HG02678 (cell line): ENCODE results near the gene GOLGA8N.
"Not testable (repeated sequence)": the region's sequence is repeated elsewhere in the genome, so short reads cannot be mapped to it uniquely, and the experiment has no call there.

Experiments used
- ATAC-seq: cut with Tn5 transposase; IDR thresholded peaks from one replicate; pipeline ENCODE4 v1.9.1; 2021; ENCODE audit warnings: mild to moderate bottlenecking, moderate library complexity; ENCODE audit not compliant: unreplicated experiment

GOLGA8N gene

GRCh38 chr15:32593151-32593550, at the start of gene GOLGA8N:
Gene GOLGA8N, plus strand, starts transcription at chr15:32593456.
- not testable (repeated sequence) for ATAC-seq

DNA sequence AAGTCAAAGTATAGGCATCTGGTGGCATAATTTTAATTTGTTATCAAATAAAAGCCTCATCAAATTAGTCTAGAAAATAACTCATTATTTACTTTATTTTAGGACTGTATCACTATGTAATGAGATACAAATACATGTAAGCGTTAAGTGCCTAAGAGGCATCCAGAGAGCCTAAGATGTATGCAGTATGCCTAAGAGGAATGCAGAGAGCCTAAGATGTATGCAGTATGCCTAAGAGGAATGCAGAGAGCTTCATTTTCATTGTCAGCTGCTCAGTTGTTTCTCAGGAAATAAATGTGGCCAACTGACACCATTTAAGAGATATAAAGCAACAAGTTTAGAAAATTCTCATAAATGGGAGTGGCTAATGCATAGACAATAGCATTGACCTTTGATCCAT, 49.8 kb upstream of the GOLGA8N start:
- ATAC-seq = not testable (repeated sequence)

- ATAC-seq = not testable (repeated sequence)
These were observed 48.1 kb upstream of the GOLGA8N start for GRCh38 chr15:32545129-32545528.

GRCh38 chr15:32554587-32554986, 38.7 kb upstream of the GOLGA8N start:
- ATAC-seq = not testable (repeated sequence)

DNA sequence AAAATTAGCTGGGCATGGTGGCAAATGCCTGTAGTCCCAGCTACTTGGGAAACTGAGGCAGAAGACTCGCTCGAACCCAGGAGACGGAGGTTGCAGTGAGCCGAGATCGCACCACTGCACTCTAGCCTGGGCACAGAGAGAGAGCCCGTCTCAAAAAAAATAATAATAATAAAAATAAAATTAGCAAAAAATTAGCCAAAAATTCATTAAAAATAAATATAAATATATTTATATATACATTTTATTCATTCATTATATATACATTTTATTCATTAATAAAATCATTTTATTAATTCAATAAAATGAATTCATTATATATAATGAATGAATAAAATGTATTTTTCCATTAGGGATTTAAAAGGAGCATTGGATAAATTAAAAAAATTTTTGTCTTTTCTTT, 31.1 kb upstream of the GOLGA8N start:
- ATAC-seq = not testable (repeated sequence)

GRCh38 chr15:32568988-32569387, 24.3 kb upstream of the GOLGA8N start:
- not testable (repeated sequence) for ATAC-seq

- ATAC-seq = not testable (repeated sequence)
These were observed 14.8 kb upstream of the GOLGA8N start for GRCh38 chr15:32578482-32578881.

GRCh38 chr15:32585844-32586243, 7.4 kb upstream of the GOLGA8N start:
- ATAC-seq = not testable (repeated sequence)

- not testable (repeated sequence) for ATAC-seq
These were observed 16.3 kb downstream of the GOLGA8N start for GRCh38 chr15:32609518-32609917.

- not testable (repeated sequence) for ATAC-seq
These were observed 17.5 kb downstream of the GOLGA8N start for GRCh38 chr15:32610719-32611118.

DNA sequence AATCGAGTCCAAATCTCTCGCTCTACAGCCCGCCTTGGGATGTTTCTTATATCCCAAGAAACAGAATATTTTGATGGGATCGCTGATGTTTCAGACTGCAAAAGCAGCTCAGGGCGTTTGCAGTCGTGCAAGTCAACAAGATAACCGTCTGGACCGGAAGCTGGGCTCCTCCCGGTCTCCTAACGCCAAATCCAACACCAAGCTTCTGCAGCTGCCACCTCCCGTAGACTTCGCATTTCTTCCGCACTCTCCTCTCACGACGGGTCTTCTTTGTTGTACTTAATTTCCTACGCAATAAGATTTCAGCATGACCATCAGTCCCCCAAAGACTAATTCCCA, 21.4 kb downstream of the GOLGA8N start:
- peak; percentile 16 for ATAC-seq

- ATAC-seq = peak; percentile 72
These were observed 22.0 kb downstream of the GOLGA8N start, which contains the start of gene ARHGAP11A for GRCh38 chr15:32615051-32615870. Gene ARHGAP11A, plus strand, starts transcription at chr15:32615504. Its CDS starts 708 bp downstream, at chr15:32616212.

DNA sequence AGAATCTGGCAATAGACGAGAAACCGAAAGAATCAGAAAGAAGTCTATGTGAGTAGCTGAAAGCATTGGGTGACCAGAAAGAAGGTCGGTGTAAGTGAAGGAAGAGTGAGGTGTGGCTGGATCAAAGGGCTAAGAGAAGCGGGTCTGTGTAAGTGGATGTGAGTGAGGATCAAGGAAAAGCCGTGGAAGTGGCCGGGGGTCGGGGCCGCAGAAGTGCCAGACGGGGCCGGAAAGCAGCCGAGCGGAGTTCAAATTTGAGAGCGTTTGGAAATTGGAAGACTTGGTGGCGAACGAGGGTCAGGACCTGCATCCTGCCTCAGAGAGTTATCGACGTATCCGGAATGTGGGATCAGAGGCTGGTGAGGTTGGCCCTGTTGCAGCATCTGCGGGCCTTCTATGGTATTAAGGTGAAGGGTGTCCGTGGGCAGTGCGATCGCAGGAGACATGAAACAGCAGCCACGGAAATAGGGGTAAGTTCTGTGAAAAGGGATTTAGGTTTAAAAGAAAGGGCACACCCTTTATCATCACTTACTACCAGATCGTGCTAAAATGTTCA, 22.7 kb downstream of the GOLGA8N start:
- ATAC-seq = peak; percentile 11

- ATAC-seq = no peak
These were observed 43.2 kb downstream of the GOLGA8N start for GRCh38 chr15:32636410-32636809.

DNA sequence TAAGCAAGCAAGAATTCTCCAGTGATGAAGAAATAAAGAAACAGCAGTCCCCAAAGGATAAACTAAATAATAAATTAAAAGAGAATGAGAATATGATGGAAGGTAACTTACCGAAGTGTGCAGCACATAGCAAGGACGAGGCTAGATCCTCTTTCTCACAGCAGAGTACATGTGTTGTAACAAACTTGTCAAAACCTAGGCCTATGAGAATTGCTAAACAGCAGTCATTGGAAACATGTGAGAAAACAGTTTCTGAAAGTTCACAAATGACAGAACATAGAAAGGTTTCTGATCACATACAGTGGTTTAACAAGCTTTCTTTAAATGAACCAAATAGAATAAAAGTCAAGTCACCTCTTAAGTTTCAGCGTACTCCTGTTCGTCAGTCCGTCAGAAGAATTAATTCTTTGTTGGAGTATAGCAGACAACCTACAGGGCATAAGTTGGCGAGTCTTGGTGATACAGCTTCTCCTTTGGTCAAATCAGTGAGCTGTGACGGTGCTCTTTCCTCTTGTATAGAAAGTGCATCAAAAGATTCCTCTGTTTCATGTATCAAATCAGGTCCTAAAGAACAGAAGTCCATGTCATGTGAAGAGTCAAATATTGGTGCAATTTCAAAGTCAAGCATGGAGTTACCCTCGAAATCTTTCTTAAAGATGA, 43.8 kb downstream of the GOLGA8N start:
- ATAC-seq = no peak

DNA sequence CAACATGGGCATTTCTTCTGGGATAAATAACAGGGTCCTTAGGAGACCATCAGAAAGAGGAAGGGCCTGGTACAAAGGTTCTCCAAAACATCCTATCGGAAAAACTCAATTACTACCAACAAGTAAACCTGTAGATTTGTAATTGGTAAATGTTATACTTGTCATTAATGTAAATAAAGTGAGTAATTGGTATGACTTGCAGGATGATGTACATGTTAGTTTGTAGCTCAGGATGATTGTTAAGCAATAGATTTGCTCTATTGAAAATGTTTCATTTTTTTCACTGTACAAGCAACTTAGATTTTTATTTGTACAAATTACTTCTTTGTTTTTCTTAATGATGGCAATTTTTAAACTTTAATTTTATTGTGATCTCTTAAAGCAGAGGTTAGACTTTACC, 44.4 kb downstream of the GOLGA8N start:
- no peak for ATAC-seq

DNA sequence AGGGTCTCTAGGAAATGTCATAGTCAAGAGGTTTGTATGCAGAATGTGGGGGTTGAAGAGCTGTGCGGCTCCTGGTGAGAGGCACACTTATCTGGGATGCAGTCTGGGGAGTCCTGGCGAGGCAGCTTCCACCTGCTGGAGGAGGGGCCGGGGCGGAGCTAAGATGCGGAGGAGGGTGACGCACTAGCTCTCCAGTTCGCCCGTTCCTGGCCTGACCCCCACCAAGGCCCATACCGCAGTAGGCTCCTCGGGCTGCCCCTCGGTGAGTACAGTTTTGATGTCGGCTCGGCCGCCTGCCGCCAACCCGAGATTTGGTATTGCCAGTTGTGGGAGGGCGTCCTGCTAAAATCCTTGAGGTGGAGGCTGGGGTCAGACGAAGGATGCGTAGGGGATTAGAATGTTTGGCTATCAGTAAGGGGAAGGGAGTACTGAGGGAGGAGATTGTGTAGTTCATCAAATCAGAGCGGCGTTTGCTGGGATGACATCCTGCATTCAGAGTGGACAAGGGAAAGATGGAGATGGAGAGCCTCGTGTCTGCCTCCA, 48.3 kb downstream of the GOLGA8N start, which contains the start of gene SCG5:
Gene SCG5 (plus strand): TSS at position 194 of the 543 bp plus-strand sequence. CDS start 1,883 bp downstream, outside the sequence.
- ATAC-seq = no peak

DNA sequence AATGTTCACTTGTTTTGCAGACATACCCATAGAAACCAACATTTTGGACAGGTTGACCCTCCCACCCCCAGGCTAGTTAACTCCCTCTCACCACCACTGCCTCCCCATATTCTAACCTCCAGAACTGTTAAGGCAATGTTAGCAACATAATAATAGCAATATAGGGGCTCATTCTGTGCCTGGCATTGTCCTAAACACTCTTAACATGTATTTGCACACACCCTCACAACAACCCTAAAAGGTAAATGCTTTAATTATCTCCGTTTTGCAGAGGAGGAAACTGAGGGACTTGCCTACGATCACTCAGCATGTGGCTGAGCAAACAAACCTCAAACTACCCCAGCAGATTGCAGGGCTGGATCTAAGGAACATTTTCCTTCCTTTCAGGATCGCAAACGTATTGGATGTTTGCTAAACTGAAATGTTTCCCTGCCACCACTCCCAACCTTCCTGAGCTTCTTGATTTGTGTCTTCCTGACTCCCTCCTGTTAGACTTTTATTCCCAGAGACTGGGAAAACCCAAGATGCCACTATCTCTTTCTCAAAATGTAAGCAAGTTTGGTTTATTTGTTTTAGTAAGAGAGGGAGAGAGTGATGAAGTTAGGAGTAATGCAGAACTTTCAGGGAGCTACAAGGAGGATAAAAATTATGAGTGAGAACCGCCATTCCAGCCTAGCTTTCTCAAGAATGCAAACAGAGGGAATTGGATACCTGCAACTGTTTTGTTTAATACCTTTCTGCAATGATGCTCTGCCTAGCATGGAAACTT, 49.6 kb downstream of the GOLGA8N start:
- ATAC-seq = no peak

DNA sequence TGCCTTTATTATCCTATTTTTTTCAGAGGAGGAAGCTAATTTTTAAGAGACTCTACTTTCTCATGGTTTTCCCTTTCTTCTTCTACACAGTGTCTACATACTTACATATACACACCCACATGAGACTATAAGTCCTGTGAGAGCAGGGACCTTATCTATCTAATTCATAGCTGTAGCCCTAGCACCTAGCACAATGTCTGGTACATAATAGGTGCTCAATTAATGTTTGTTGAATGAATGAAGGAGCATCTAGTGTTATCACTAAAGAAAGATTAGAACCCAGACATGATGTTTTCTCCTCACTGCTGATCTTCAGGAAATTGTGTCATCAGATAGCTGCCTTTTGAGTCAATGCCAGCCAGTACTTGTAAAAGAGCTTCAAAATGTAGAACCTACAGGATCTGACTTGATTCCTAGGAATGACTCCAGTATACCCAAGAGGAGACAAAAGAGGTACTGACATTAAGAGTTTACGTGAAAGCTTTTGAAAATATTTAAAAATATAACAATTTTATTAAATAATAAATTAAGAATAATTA, 50.7 kb downstream of the GOLGA8N start:
- no peak for ATAC-seq

DNA sequence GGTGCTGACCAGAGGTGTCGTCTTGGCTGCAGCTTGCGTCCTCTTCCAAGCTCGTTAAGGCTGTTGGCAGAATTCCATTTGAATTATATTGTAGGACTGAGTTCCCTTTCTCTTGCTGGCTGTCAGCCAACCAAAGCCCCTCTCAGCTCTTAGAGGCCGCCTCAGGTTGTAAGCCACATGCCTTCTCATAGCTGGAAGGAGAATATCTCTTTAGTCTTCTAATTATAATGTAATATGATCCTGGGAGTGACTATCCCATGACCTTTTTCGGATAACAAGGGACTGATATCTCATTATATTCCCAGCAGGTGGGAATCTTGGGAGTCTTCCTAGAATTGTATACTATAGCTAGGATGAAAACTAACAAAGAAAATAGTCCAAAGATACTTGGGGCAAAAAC, 53.0 kb downstream of the GOLGA8N start:
- ATAC-seq = no peak
